A549 (cell line): ENCODE measurements around the gene TFAP2E. TPM values are rescaled to one million over a fixed set of nuclear protein-coding genes. Genes with fewer than 3 reads are reported as not detected.
A peak's percentile ranks its signal among the peaks of the same experiment; 100 is the strongest.

Experiments
- ATAC-seq, 2 experiments: fragments of 200-7000 bp in 1 of 2; fragments of >200 bp in 1 of 2; cut with Nextera tagmentation in 1 of 2; cut with Tn5 transposase in 1 of 2; 3 replicates each; pipeline versions ENCODE4 v1.8.0 to v1.9.1; 2018 to 2020; ENCODE audit warnings: mild to moderate bottlenecking in 1 of 2, moderate library complexity in 1 of 2
- CTCF ChIA-PET: fragments of 300-600 bp; sonication (Branson Sonifier 250); formaldehyde crosslinking; extraction: SDS; loops from one replicate; lab custom pipeline; 2021; ENCODE audit warnings: antibody characterized with exemption, inconsistent platforms; lab: Yijun Ruan, JAX
- POLR2A ChIA-PET: fragments of 350-600 bp; formaldehyde crosslinking; extraction: SDS; loops from one replicate; lab custom pipeline; 2021; ENCODE audit warnings: antibody characterized with exemption, inconsistent platforms; lab: Yijun Ruan, JAX
- DNase-seq, 2 experiments: peaks; one replicate each; pipeline versions ENCODE4 v3.0.0 to v3.0.0-alpha.2; 2011 to 2016; ENCODE audit warnings: low read depth in 1 of 2, low spot score in 1 of 2
- FAIRE-seq: peaks from 2 replicates; lab custom pipeline; 2011; peaks lifted over from hg19 to GRCh38; lab: Jason Lieb, UNC
- H3K27ac ChIP-seq, 2 experiments: fragments of >200 bp; sonication (Bioruptor Twin); formaldehyde crosslinking; 3 replicates each; pipeline ENCODE4 v1.5.1; 2016 to 2017
- H3K4me1 ChIP-seq: fragments of >200 bp; sonication (Bioruptor Twin); formaldehyde crosslinking; 3 replicates; pipeline ENCODE4 v1.6.1; 2016
- H3K4me2 ChIP-seq: fragments of >200 bp; sonication (Bioruptor Twin); formaldehyde crosslinking; 3 replicates; pipeline ENCODE4 v1.6.1; 2016
- H3K4me3 ChIP-seq: fragments of >200 bp; sonication (Bioruptor Twin); formaldehyde crosslinking; 3 replicates; pipeline ENCODE4 v1.5.1; 2016
- H3K9me3 ChIP-seq: fragments of >200 bp; sonication (Bioruptor Twin); formaldehyde crosslinking; 3 replicates; pipeline ENCODE4 v1.6.1; 2016
- BCL3 ChIP-seq: fragments of >200 bp; sonication (Bioruptor Twin); formaldehyde crosslinking; IDR thresholded peaks from 3 replicates; pipeline ENCODE4 v1.6.1; 2016
- CBX8 ChIP-seq: fragments of 200-600 bp; sonication (generic); IDR thresholded peaks from 2 replicates; pipeline ENCODE4 v1.6.1; 2016
- CEBPB ChIP-seq, 2 experiments: fragments of >200 bp in 1 of 2; sonication (Bioruptor Twin) in 1 of 2; formaldehyde crosslinking in 1 of 2; IDR thresholded peaks; 2 replicates each; pipeline ENCODE4 v1.6.1; 2012 to 2016
- EP300 ChIP-seq, 2 experiments: fragments of >200 bp; sonication (Bioruptor Twin); formaldehyde crosslinking; IDR thresholded peaks; 2 replicates in 1 of 2; 3 replicates in 1 of 2; pipeline ENCODE4 v1.6.1; 2016 to 2017
- FOSL2 ChIP-seq, 2 experiments: fragments of 450-650 bp in 1 of 2; fragments of >200 bp in 1 of 2; sonication (Bioruptor Twin) in 1 of 2; formaldehyde crosslinking; IDR thresholded peaks; 2 replicates each; pipeline versions ENCODE4 v1.5.0 to v1.6.1; 2016 to 2020; ENCODE audit warnings: mild to moderate bottlenecking in 1 of 2, moderate library complexity in 1 of 2
- HDAC2 ChIP-seq: fragments of 200-600 bp; sonication (generic); IDR thresholded peaks from 2 replicates; pipeline ENCODE4 v1.6.1; 2016
- HOXA7 ChIP-seq: fragments of 250-450 bp; sonication (Bioruptor Pico); IDR thresholded peaks from 2 replicates; pipeline ENCODE4 v1.5.0; 2020; ENCODE audit warnings: mild to moderate bottlenecking, moderate library complexity
- MAFK ChIP-seq: fragments of 450-650 bp; IDR thresholded peaks from 2 replicates; pipeline ENCODE4 v1.6.1; 2014; ENCODE audit not compliant: partially characterized antibody
- MAZ ChIP-seq: fragments of 150-350 bp; IDR thresholded peaks from 2 replicates; pipeline ENCODE4 v1.6.1; 2014; ENCODE audit warnings: antibody characterized with exemption, low read depth, low read length, borderline replicate concordance
- NFE2L2 ChIP-seq: fragments of 150-350 bp; conservative IDR thresholded peaks from 2 replicates; pipeline ENCODE4 v1.6.1; 2014; ENCODE audit warnings: low read length
- NPAS2 ChIP-seq: fragments of 250-450 bp; sonication (Bioruptor Pico); IDR thresholded peaks from 2 replicates; pipeline ENCODE4 v1.8.0; 2022; ENCODE audit warnings: mild to moderate bottlenecking, moderate library complexity, borderline replicate concordance
- RAD21 ChIP-seq, 2 experiments: fragments of >200 bp in 1 of 2; sonication (Bioruptor Twin) in 1 of 2; formaldehyde crosslinking in 1 of 2; IDR thresholded peaks in 1 of 2; conservative IDR thresholded peaks in 1 of 2; 2 replicates in 1 of 2; 3 replicates in 1 of 2; pipeline ENCODE4 v1.6.1; 2012 to 2018; ENCODE audit warnings: inconsistent platforms in 1 of 2
- REST ChIP-seq: fragments of 200-600 bp; sonication (generic); IDR thresholded peaks from 2 replicates; pipeline ENCODE4 v1.6.1; 2016; ENCODE audit warnings: antibody characterized with exemption, mild to moderate bottlenecking, moderate library complexity
- TP53 ChIP-seq: fragments of 250-450 bp; sonication (Bioruptor Pico); IDR thresholded peaks from 2 replicates; pipeline ENCODE4 v1.5.0; 2021; ENCODE audit warnings: mild to moderate bottlenecking, moderate library complexity
- ZFP36 ChIP-seq: fragments of 450-650 bp; IDR thresholded peaks from 2 replicates; pipeline ENCODE4 v1.6.1; 2014; ENCODE audit warnings: borderline replicate concordance; ENCODE audit not compliant: partially characterized antibody
- WGBS: methylation state at CpG from one replicate; pipeline ENCODE4 v1.1.6; 2017; ENCODE audit errors: missing lambda C conversion rate; 5-methylcytosine and 5-hydroxymethylcytosine counted together
- polyA plus RNA-seq, 4 experiments: library from polyadenylated mRNA; depleted of rRNA in 3 of 4; stranded (reverse); fragments of >200 nt; fragmentation: RNase III in 1 of 4; extraction: RNeasy Plus Mini Kit Qiagen cat#74134 plus additional on column Dnase treatment in 1 of 4; gene quantifications; 2 replicates in 3 of 4; 3 replicates in 1 of 4; pipeline ENCODE4 v1.2.3, GENCODE V29; 2011 to 2017
- TF ChIP-seq, protein P1 (sequence below): fragments of >200 bp; sonication (Bioruptor Twin); formaldehyde crosslinking; IDR thresholded peaks from 2 replicates; pipeline ENCODE4 v1.6.1; 2016
- TF ChIP-seq, protein P2 (sequence below): IDR thresholded peaks from 2 replicates; pipeline ENCODE4 v1.6.1; 2012

Gene TFAP2E
- polyA plus RNA-seq, 2 of the 4 experiments (the other 2 are of a cell fraction): 0.16 to 0.31 TPM

DNA sequence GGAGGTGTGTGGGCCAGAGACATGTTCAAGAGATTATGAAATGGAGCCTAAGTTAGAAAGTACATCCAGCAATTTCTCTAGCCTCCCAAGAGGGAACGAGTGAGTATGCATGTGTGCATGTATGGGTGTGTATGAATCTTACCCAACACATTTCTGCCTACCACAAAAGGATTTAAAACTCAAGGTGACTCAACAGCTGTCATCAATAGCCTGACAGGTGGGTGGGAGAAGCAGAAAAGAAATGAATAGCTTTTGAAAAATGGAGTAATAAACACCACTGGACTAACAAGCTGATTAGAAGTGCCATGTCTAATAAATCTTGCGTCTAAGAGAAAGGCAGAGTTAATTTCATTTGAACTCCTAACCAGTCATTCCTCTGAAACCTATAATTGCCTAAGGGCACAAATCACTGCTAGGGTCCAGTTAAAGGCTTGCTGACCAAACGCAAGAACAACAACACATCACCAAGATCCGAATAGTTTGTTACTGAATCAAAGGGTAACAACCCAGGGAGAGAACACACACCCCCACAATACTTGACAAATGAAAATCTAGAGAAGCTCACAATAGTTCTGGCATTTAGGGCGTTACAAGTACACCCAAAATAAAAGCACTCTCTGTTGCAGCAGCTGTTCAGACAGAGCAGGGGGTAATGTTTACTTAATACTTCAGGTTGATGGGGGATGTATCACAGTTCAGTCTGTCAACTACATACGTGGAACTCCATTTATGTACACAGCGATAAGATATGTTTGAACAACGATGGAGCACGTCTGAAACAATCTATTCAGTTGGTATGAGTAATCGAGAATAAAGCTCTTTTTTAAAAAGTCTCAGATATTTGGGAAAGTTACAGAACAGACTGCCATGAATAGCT is 17.3 kb upstream of the TFAP2E start:
- Histone ChIP-seq H3K27ac (peak overlapping the region; percentile 99 to 100; a peak in 3 of 6 replicates), H3K4me3 (peak overlapping the region; percentile 96), H3K9me3 (no peaks in the 10 kb centered on the region), H3K4me2 (peak overlapping the region; percentile 89), H3K4me1 (peaks cover 32% of the 10 kb centered on the region; the same call in 2 of the 3 replicates)
- TF ChIP-seq FOSL2 (IDR thresholded peaks at IDR 0.05) (no peak), FOSL2 (CRISPR knock-in tag; IDR thresholded peaks at IDR 0.05) (no peak), RAD21 (conservative IDR thresholded peaks at IDR 0.05 in 1 of 2, IDR thresholded peaks at IDR 0.05 in 1 of 2) (no peak), MAFK (no peak)
- FAIRE-seq: no peak
- POLR2A ChIA-PET: interaction anchor here (1.2 kb wide), 1 partner anchor 105 kb away, joined by 5 read pairs; no protein-coding TSS in a partner anchor
- DNase-seq: peak in 1 of 2 experiments; percentile 31
- no peak for ATAC-seq
- CTCF ChIA-PET: interaction anchor here (0.7 to 2.6 kb wide), 6 partner anchors 9 to 182 kb away, joined by 3 to 16 read pairs (median 6); no protein-coding TSS in a partner anchor
- 16% methylated on average over 10 of the region's 10 CpGs for WGBS

- Histone ChIP-seq H3K9me3 (no peaks in the 10 kb centered on the region), H3K4me3 (peak overlapping the region; percentile 96), H3K4me1 (peaks cover 32% of the 10 kb centered on the region; the same call in 2 of the 3 replicates), H3K4me2 (peak overlapping the region; percentile 89), H3K27ac (peak overlapping the region; percentile 99 to 100)
- TF ChIP-seq HOXA7 (no peak), BCL3 (no peak), CEBPB (IDR thresholded peaks at IDR 0.05) (no peak), EP300 (IDR thresholded peaks at IDR 0.05) (no peak), TP53 (CRISPR knock-in tag) (no peak), NFE2L2 (no peak), MAZ (no peak), CBX8 (no peak), HDAC2 (no peak), ZFP36 (no peak), NPAS2 (CRISPR knock-in tag) (no peak), REST (no peak)
- TF ChIP-seq, protein P1, sequence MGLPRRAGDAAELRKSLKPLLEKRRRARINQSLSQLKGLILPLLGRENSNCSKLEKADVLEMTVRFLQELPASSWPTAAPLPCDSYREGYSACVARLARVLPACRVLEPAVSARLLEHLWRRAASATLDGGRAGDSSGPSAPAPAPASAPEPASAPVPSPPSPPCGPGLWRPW: no peak
- TF ChIP-seq, protein P2, sequence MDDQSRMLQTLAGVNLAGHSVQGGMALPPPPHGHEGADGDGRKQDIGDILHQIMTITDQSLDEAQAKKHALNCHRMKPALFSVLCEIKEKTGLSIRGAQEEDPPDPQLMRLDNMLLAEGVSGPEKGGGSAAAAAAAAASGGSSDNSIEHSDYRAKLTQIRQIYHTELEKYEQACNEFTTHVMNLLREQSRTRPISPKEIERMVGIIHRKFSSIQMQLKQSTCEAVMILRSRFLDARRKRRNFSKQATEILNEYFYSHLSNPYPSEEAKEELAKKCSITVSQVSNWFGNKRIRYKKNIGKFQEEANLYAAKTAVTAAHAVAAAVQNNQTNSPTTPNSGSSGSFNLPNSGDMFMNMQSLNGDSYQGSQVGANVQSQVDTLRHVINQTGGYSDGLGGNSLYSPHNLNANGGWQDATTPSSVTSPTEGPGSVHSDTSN: no peak
- no peak for FAIRE-seq
- no peak for ATAC-seq
- DNase-seq: no peak
- POLR2A ChIA-PET: interaction anchor here (1.2 to 1.4 kb wide), 4 partner anchors 8 to 106 kb away, joined by 4 to 6 read pairs (median 5); partner anchors contain the start of gene TFAP2E
- WGBS: 2% methylated on average over 8 of the region's 17 CpGs
- CTCF ChIA-PET: interaction anchor here (0.7 to 2.6 kb wide), 6 partner anchors 8 to 181 kb away, joined by 3 to 16 read pairs (median 6); no protein-coding TSS in a partner anchor
Measured at GRCh38 chr1:35556484-35557117, 16.5 kb upstream of the TFAP2E start.
